ENCODE data around the gene PPP5C.
"Not testable (repeated sequence)": the region's sequence is repeated elsewhere in the genome, so short reads cannot be mapped to it uniquely, and the experiment has no call there.

The PPP5C gene

DNA sequence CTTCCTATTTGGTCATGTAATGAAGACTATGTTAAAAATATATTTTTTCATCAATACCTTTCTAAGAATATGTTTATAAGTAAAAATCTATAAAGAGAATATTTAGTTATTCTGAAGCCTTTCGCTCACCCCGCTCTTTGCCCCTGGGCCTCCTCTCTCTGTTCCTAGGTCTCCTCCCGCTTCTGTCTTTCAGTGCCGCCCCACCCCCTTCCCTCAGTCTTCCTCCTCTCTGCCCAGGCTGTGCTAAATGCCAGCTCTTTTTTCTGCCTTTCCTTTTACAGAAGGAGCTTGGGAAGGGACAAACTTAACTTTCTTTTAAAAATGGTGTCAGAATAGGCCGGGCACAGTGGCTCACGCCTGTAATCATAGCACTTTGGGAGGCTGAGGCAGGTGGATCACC, 27.3 kb upstream of the PPP5C start:
- H3K4me3 ChIP-seq (ENCODE audit: low read depth, low read length), result no peak overlapping the region
- no peak for TF ChIP-seq CTCF (IDR thresholded peaks at IDR 0.05; ENCODE audit: low read depth, low read length)
- no peak for DNase-seq (ENCODE audit: low read depth, low spot score)
- in situ Hi-C loops (cut with HindIII; ENCODE audit: low sequenced_read_pairs), result no loop called here

GRCh38 chr19:46320559-46320958, 26.3 kb upstream of the PPP5C start:
- H3K4me3 ChIP-seq (ENCODE audit: low read depth, low read length), result no peak overlapping the region
- in situ Hi-C loops (cut with HindIII; ENCODE audit: low sequenced_read_pairs), result no loop called here
- DNase-seq (ENCODE audit: low read depth, low spot score), result no peak
- no peak for TF ChIP-seq CTCF (IDR thresholded peaks at IDR 0.05; ENCODE audit: low read depth, low read length)

DNA sequence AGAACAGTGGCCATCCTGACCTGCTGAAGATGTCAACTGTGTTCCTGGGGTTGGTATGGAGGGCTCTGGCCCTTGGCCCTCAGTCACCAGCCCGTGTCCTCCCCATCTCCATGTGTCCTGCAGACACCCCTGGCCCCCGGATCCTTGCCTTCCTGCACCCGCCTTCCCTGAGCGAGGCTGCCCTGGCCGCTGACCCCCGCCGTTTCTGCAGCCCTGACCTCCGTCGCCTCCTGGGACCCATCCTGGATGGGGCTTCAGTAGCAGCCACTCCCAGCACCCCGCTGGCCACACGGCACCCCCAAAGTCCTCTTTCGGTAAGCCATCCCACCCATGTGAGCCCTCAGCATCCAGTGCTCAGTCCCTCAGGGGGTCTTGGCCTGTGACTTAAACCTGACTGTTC, 25.2 kb upstream of the PPP5C start:
- TF ChIP-seq CTCF (IDR thresholded peaks at IDR 0.05; ENCODE audit: low read depth, low read length), result no peak
- in situ Hi-C loops (cut with HindIII; ENCODE audit: low sequenced_read_pairs), result no loop called here
- DNase-seq (ENCODE audit: low read depth, low spot score), result no peak
- H3K4me3 ChIP-seq (ENCODE audit: low read depth, low read length), result no peak overlapping the region

DNA sequence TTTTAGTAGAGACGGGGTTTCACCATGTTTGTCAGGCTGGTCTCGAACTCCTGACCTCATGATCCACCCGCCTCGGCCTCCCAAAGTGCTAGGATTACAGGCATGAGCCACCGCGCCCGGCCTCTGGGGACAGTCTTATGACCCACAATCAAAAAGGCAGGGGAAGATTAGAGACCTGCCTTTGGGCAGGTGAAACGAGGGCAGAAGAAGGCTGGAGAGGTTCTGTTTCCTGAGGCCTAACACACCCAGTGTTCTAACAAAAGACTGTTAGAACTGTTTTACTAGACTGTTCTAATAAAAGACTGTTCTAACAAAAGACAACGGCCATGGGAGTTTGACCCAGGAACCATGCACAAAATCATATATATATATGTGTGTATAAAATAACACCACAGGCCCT, 23.7 kb upstream of the PPP5C start:
- DNase-seq (ENCODE audit: low read depth, low spot score); H3K4me3 ChIP-seq (ENCODE audit: low read depth, low read length); in situ Hi-C loops (cut with HindIII; ENCODE audit: low sequenced_read_pairs): not testable (repeated sequence)

DNA sequence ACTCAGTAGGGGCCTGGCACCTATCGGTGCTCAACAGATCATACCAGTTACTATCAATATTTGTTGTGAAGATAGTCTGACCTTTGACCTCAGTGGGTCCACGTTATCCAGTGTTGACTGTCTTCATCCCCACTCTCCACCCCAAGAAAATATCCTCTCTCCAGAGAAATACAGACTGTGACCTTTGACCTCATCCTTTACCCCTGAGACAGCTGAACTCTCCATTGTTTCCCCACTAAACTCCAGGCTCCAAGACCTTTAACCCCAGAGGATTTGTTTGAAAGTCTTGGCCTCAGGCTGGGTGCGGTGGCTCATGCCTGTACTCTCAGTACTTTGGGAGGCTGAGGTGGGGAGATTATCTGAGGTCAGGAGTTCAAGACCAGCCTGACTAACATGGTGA, 22.6 kb upstream of the PPP5C start:
- H3K4me3 ChIP-seq (ENCODE audit: low read depth, low read length), result no peak overlapping the region
- DNase-seq (ENCODE audit: low read depth, low spot score), result no peak
- in situ Hi-C loops (cut with HindIII; ENCODE audit: low sequenced_read_pairs), result no loop called here
- TF ChIP-seq CTCF (IDR thresholded peaks at IDR 0.05; ENCODE audit: low read depth, low read length), result no peak

- TF ChIP-seq CTCF (IDR thresholded peaks at IDR 0.05; ENCODE audit: low read depth, low read length), result no peak
- DNase-seq (ENCODE audit: low read depth, low spot score), result no peak
- no peak overlapping the region for H3K4me3 ChIP-seq (ENCODE audit: low read depth, low read length)
- in situ Hi-C loops (cut with HindIII; ENCODE audit: low sequenced_read_pairs), result no loop called here
These were observed 20.3 kb upstream of the PPP5C start for GRCh38 chr19:46326608-46327007.

GRCh38 chr19:46328079-46328478, 18.8 kb upstream of the PPP5C start:
- H3K4me3 ChIP-seq (ENCODE audit: low read depth, low read length), result no peak overlapping the region
- no peak for DNase-seq (ENCODE audit: low read depth, low spot score)
- in situ Hi-C loops (cut with HindIII; ENCODE audit: low sequenced_read_pairs), result no loop called here
- TF ChIP-seq CTCF (IDR thresholded peaks at IDR 0.05; ENCODE audit: low read depth, low read length), result no peak
